ENCODE data around the gene TRIM29. TPM values are rescaled to one million over a fixed set of nuclear protein-coding genes. Genes with fewer than 3 reads are reported as not detected.

Gene TRIM29
- total and polyA plus RNA-seq, 4 donors = 4.4 to 26.6 (median 16.9) TPM

DNA sequence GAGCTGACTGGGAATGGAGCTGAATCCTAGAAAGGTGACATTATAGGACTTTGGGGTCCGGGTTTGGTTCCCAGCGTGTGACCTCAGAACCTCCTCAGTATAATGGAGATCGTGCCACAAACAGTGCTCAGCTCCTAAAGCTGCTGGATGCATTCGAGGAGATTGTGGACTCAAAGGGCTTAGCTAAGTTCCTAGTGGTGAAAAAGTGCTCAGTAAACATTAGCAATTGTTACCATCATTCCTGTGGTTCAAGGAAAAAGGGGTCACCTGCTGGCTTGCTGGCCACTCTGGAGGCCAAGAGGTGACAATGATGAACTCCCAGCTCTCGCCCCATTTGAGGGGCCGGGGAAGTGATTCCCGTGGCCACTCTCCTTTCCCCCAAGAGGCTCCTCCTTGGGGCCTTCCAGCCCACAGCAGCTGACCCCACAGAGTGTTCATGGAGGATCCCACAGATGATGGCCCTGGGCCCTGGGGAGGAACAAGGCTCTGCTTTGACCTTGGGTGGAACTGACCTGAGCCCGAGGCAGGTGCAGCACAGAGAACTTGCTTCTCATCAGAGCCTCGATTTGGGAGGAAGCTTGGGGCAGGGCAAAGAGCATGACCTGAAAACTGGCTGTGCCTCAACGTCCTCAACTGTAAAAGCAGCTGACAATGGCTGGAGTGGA lies 40.1 kb downstream of the TRIM29 start:
- Histone ChIP-seq H3K27ac (ENCODE audit: low read depth in 1 of 2, low read length in 1 of 2) (no peak overlapping the region), H3K4me1 (ENCODE audit: control insufficient read depth in 5 of 5, insufficient read depth in 5 of 5, low read length in 5 of 5) (peaks cover 0 to 8% (median 0%) of the 10 kb centered on the region in 5 donors), H3K9me3 (ENCODE audit: control insufficient read depth in 4 of 4, insufficient read depth in 3 of 4, low read length in 3 of 4) (no peaks in the 10 kb centered on the region), H3K9ac (ENCODE audit: insufficient read depth in 1 of 2, low read length in 2 of 2) (no peak overlapping the region), H3K4me3 (no peak overlapping the region), H3K36me3 (ENCODE audit: control insufficient read depth in 4 of 4, insufficient read depth in 4 of 4, low read length in 4 of 4) (no peaks in the 10 kb centered on the region), H3K27me3 (ENCODE audit: control insufficient read depth in 3 of 3, insufficient read depth in 3 of 3, low read length in 2 of 3) (no peaks in the 10 kb centered on the region)
- TF ChIP-seq, protein P1, sequence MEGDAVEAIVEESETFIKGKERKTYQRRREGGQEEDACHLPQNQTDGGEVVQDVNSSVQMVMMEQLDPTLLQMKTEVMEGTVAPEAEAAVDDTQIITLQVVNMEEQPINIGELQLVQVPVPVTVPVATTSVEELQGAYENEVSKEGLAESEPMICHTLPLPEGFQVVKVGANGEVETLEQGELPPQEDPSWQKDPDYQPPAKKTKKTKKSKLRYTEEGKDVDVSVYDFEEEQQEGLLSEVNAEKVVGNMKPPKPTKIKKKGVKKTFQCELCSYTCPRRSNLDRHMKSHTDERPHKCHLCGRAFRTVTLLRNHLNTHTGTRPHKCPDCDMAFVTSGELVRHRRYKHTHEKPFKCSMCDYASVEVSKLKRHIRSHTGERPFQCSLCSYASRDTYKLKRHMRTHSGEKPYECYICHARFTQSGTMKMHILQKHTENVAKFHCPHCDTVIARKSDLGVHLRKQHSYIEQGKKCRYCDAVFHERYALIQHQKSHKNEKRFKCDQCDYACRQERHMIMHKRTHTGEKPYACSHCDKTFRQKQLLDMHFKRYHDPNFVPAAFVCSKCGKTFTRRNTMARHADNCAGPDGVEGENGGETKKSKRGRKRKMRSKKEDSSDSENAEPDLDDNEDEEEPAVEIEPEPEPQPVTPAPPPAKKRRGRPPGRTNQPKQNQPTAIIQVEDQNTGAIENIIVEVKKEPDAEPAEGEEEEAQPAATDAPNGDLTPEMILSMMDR (IDR thresholded peaks at IDR 0.05; ENCODE audit: control extremely low read depth, extremely low read depth) = no peak
- DNase-seq (no peak), ATAC-seq (ENCODE audit: insufficient read depth, low FRiP score) (no peak)
- WGBS, 2 donors = 67 to 73% methylated on average over 10 of the region's 10 CpGs

- H3K9me3 ChIP-seq (ENCODE audit: control insufficient read depth in 4 of 4, insufficient read depth in 3 of 4, low read length in 3 of 4) = no peaks in the 10 kb centered on the region
- DNase-seq = peak in 1 of 3 donors; percentile 24
- H3K27me3 ChIP-seq (ENCODE audit: control insufficient read depth in 3 of 3, insufficient read depth in 3 of 3, low read length in 2 of 3) = no peaks in the 10 kb centered on the region
- no peak overlapping the region for H3K9ac ChIP-seq (ENCODE audit: insufficient read depth in 1 of 2, low read length in 2 of 2)
- no peaks in the 10 kb centered on the region for H3K36me3 ChIP-seq (ENCODE audit: control insufficient read depth in 4 of 4, insufficient read depth in 4 of 4, low read length in 4 of 4)
- 42 to 63% methylated on average over 15 of the region's 15 CpGs for WGBS, 2 donors
- no peak overlapping the region for H3K27ac ChIP-seq (ENCODE audit: low read depth in 1 of 2, low read length in 1 of 2)
- H3K4me3 ChIP-seq = no peak overlapping the region
- TF ChIP-seq, protein P1 (IDR thresholded peaks at IDR 0.05; ENCODE audit: control extremely low read depth, extremely low read depth) = no peak
- no peak for ATAC-seq (ENCODE audit: insufficient read depth, low FRiP score)
- H3K4me1 ChIP-seq (ENCODE audit: control insufficient read depth in 5 of 5, insufficient read depth in 5 of 5, low read length in 5 of 5) = peaks cover 0 to 8% (median 0%) of the 10 kb centered on the region in 5 donors
These were observed 41.3 kb downstream of the TRIM29 start for GRCh38 chr11:120096369-120097191.

GRCh38 chr11:120095516-120095915 lies 42.4 kb downstream of the TRIM29 start:
- no peak overlapping the region for H3K4me3 ChIP-seq
- DNase-seq = no peak
- H3K36me3 ChIP-seq (ENCODE audit: control insufficient read depth in 4 of 4, insufficient read depth in 4 of 4, low read length in 4 of 4) = no peaks in the 10 kb centered on the region
- no peaks in the 10 kb centered on the region for H3K9me3 ChIP-seq (ENCODE audit: control insufficient read depth in 4 of 4, insufficient read depth in 3 of 4, low read length in 3 of 4)
- WGBS, 2 donors = 78 to 80% methylated on average over 3 of the region's 3 CpGs
- TF ChIP-seq, protein P1 (IDR thresholded peaks at IDR 0.05; ENCODE audit: control extremely low read depth, extremely low read depth) = no peak
- no peak overlapping the region for H3K9ac ChIP-seq (ENCODE audit: insufficient read depth in 1 of 2, low read length in 2 of 2)
- no peak for ATAC-seq (ENCODE audit: insufficient read depth, low FRiP score)
- peaks cover 0 to 8% (median 0%) of the 10 kb centered on the region in 5 donors for H3K4me1 ChIP-seq (ENCODE audit: control insufficient read depth in 5 of 5, insufficient read depth in 5 of 5, low read length in 5 of 5)
- no peak overlapping the region for H3K27ac ChIP-seq (ENCODE audit: low read depth in 1 of 2, low read length in 1 of 2)
- H3K27me3 ChIP-seq (ENCODE audit: control insufficient read depth in 3 of 3, insufficient read depth in 3 of 3, low read length in 2 of 3) = no peaks in the 10 kb centered on the region
